Astrocyte of the cerebellum (primary cell): ENCODE data around the gene MAP3K19.

Experiments used
- DNase-seq: peaks from one replicate; pipeline ENCODE4 v3.0.0-alpha.2; 2011; ENCODE audit warnings: low read depth
- H3K4me3 ChIP-seq: 2 replicates; pipeline ENCODE4 v1.5.1; 2011; ENCODE audit warnings: mild to moderate bottlenecking, low read depth, low read length, moderate library complexity
- in situ Hi-C: cut with HindIII; loops from 2 replicates; pipeline ENCODE4 v1.10.0; 2017; ENCODE audit warnings: low sequenced_read_pairs
- TF ChIP-seq, protein P1 (sequence below): IDR thresholded peaks from 2 replicates; pipeline ENCODE4 v1.5.1; 2012; ENCODE audit warnings: low read length, low read depth, moderate library complexity, mild to moderate bottlenecking; ENCODE audit errors: missing control alignments

MAP3K19 gene

GRCh38 chr2:134927195-134927594 lies 120.1 kb downstream of the MAP3K19 start:
- peak; percentile 36 for DNase-seq
- in situ Hi-C loops = no loop called here
- H3K4me3 ChIP-seq = no peak overlapping the region
- TF ChIP-seq, protein P1, sequence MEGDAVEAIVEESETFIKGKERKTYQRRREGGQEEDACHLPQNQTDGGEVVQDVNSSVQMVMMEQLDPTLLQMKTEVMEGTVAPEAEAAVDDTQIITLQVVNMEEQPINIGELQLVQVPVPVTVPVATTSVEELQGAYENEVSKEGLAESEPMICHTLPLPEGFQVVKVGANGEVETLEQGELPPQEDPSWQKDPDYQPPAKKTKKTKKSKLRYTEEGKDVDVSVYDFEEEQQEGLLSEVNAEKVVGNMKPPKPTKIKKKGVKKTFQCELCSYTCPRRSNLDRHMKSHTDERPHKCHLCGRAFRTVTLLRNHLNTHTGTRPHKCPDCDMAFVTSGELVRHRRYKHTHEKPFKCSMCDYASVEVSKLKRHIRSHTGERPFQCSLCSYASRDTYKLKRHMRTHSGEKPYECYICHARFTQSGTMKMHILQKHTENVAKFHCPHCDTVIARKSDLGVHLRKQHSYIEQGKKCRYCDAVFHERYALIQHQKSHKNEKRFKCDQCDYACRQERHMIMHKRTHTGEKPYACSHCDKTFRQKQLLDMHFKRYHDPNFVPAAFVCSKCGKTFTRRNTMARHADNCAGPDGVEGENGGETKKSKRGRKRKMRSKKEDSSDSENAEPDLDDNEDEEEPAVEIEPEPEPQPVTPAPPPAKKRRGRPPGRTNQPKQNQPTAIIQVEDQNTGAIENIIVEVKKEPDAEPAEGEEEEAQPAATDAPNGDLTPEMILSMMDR = no peak

DNA sequence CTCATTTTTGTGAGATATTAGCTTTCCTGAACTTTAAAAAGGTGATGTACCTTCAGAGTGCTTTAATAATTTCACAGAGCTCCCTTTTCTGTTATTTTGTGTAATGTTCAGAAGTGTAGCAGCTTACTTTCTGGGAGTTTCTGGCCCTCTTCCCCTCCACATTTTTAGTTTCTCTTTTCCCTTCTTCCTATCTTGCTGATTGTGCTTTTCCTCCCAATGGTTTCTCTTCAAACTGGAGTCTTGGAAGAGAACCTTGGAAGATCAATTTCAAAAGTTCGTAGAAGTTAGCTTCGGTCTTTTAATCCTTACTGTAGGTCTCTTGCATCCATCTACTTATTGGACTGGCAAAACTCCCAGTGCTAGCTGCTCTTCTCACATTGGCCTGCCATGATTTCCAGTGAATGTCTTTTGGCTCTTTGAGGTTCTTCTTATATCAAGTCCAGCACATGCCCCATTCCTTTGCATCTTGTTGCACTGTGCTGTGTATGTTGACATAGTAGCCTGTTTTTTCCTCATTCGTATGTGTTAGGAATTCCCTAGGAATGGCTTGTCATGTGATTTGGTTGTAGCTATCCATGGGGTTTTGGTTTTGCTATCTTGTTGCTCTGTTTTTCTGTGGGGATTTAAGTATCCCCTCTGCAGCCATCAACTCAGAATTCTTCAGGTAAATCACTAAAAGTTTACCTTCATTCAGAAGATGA lies 120.9 kb downstream of the MAP3K19 start:
- in situ Hi-C loops = no loop called here
- no peak for DNase-seq
- TF ChIP-seq, protein P1 = no peak
- no peak overlapping the region for H3K4me3 ChIP-seq

GRCh38 chr2:134924912-134925311 lies 122.3 kb downstream of the MAP3K19 start:
- TF ChIP-seq, protein P1 = no peak
- no peak overlapping the region for H3K4me3 ChIP-seq
- in situ Hi-C loops = loop anchor here (25.0 kb wide), 1 partner anchor 463 kb away; no protein-coding TSS in a partner anchor
- no peak for DNase-seq

- no peak for DNase-seq
- H3K4me3 ChIP-seq = peak overlapping the region; percentile 99
- in situ Hi-C loops = loop anchor here (25.0 kb wide), 1 partner anchor 457 kb away; no protein-coding TSS in a partner anchor
- TF ChIP-seq, protein P1 = no peak
Observed at GRCh38 chr2:134919341-134920210, 127.7 kb downstream of the MAP3K19 start.

DNA sequence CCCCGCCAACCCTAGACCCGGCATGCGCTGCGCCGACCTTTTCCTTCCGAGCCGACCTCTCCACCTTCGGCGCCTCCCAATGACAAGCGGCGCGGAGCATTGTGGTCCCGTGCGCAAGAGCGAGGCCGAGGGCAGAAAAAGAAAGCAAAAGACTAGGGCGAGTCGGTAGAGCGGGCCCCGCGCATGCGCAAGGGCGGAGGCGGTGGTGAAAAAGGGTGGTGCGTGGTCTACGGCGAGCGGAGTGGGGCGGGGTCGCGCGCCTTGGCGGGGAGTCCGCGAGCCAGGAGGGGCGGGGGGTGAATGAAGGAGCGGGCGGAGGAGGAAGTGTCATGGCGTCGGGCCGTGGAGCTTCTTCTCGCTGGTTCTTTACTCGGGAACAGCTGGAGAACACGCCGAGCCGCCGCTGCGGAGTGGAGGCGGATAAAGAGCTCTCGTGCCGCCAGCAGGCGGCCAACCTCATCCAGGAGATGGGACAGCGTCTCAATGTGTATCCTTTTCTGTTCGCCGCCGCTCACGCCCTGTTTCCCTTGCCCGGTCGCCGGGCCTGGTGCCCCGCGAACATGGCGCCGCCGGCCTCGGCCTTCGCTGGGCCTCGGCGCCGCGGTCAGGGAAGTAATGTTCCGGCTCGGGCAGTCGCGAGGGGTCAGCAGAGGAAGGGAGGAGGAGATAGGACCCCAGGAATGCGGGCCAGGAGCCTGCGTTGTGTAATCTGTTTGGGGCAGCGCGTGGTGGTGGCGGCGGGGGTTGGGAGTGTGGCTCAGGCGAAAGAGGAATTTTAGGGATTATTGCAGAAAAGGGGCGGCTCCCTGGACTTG lies 128.5 kb downstream of the MAP3K19 start, which contains the start of gene CCNT2:
CCNT2 (plus strand) TSS at position 297 of the 815 bp plus-strand sequence; CDS start at position 330, 33 bp downstream.
- in situ Hi-C loops = loop anchor here (25.0 kb wide), 1 partner anchor 456 kb away; no protein-coding TSS in a partner anchor
- DNase-seq = peak; percentile 98
- H3K4me3 ChIP-seq = peak within 1 kb of the TSS; percentile 99
- TF ChIP-seq, protein P1 = no peak
